ENCODE results near the gene TTC21A.
"Not testable (repeated sequence)": the region's sequence is repeated elsewhere in the genome, so short reads cannot be mapped to it uniquely, and the experiment has no call there.

The TTC21A gene, protein sequence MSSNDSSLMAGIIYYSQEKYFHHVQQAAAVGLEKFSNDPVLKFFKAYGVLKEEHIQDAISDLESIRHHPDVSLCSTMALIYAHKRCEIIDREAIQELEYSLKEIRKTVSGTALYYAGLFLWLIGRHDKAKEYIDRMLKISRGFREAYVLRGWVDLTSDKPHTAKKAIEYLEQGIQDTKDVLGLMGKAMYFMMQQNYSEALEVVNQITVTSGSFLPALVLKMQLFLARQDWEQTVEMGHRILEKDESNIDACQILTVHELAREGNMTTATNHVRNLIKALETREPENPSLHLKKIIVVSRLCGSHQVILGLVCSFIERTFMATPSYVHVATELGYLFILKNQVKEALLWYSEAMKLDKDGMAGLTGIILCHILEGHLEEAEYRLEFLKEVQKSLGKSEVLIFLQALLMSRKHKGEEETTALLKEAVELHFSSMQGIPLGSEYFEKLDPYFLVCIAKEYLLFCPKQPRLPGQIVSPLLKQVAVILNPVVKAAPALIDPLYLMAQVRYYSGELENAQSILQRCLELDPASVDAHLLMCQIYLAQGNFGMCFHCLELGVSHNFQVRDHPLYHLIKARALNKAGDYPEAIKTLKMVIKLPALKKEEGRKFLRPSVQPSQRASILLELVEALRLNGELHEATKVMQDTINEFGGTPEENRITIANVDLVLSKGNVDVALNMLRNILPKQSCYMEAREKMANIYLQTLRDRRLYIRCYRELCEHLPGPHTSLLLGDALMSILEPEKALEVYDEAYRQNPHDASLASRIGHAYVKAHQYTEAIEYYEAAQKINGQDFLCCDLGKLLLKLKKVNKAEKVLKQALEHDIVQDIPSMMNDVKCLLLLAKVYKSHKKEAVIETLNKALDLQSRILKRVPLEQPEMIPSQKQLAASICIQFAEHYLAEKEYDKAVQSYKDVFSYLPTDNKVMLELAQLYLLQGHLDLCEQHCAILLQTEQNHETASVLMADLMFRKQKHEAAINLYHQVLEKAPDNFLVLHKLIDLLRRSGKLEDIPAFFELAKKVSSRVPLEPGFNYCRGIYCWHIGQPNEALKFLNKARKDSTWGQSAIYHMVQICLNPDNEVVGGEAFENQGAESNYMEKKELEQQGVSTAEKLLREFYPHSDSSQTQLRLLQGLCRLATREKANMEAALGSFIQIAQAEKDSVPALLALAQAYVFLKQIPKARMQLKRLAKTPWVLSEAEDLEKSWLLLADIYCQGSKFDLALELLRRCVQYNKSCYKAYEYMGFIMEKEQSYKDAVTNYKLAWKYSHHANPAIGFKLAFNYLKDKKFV (N-terminal part only)

GRCh38 chr3:39107388-39108199 lies at the start of gene TTC21A, which contains the start of gene GORASP1:
TTC21A (plus strand) TSS chr3:39107680; CDS start chr3:39107838, 158 bp downstream.
GORASP1 (minus strand) TSS chr3:39107627; CDS start chr3:39107541, 86 bp downstream.
- DNase-seq (ENCODE audit: insufficient read length, low spot score) (peak; percentile 89), FAIRE-seq (no peak)

DNA sequence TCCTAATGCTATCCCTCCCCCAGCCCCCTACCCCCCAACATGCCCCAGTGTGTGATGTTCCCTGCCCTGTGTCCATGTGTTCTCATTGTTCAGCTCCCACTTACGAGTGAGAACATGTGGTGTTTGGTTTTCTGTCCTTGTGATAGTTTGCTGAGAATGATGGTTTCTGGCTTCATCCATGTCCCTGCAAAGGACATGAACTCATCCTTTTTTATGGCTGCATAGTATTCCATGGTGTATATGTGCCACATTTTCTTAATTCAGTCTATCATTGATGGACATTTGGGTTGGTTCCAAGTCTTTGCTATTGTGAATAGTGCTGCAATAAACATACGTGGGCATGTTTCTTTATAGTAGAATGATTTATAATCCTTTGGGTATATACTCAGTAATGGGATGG lies 46.3 kb upstream of the TTC21A start:
- not testable (repeated sequence) for DNase-seq (ENCODE audit: insufficient read length, low spot score); FAIRE-seq

DNA sequence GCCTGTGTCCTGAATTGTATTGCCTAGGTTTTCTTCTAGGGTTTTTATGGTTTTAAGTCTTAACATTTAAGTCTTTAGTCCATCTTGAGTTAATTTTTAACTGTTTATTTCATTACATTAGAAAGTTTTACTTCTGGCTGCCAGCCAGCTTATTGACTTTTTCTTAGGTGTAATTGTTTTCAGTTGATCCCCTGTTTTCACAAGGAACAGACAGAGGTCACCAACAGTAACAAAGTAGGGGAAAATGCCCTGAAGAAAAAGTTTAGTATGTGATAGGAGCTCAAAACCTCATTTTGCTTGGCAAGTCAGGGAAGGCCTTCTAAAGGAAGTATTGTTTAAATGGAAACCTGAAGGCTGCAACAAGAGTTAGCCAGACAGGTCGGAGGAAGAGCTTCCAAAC lies 45.3 kb upstream of the TTC21A start:
- no peak for DNase-seq (ENCODE audit: insufficient read length, low spot score)
- no peak for FAIRE-seq

DNA sequence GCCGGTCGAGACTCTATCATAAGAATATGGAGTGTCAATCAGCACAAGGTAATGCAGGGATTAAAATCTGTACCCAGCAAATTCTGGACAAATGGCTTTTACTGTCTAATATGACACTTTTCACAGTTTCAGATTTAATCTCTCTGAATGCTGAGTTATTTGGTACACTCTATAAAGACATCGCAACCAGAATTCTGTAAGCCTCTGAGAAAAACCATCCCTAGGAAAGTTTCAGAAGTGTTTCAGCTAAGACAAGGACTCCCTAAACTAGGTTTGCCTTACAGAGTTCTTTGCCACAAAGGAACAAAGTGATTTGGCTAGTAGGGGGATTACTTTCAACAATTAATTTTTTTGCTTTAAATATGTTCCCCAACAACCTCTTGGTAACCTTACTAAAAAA lies 44.3 kb upstream of the TTC21A start:
- FAIRE-seq, result no peak
- no peak for DNase-seq (ENCODE audit: insufficient read length, low spot score)

- FAIRE-seq, result no peak
- no peak for DNase-seq (ENCODE audit: insufficient read length, low spot score)
Measured at GRCh38 chr3:39064646-39065045, 42.8 kb upstream of the TTC21A start.

- FAIRE-seq, result no peak
- DNase-seq (ENCODE audit: insufficient read length, low spot score), result peak; percentile 11
Measured at GRCh38 chr3:39065197-39065596, 42.3 kb upstream of the TTC21A start.

- FAIRE-seq (no peak), DNase-seq (ENCODE audit: insufficient read length, low spot score) (no peak)
Measured at GRCh38 chr3:39067286-39067685, 40.2 kb upstream of the TTC21A start.

DNA sequence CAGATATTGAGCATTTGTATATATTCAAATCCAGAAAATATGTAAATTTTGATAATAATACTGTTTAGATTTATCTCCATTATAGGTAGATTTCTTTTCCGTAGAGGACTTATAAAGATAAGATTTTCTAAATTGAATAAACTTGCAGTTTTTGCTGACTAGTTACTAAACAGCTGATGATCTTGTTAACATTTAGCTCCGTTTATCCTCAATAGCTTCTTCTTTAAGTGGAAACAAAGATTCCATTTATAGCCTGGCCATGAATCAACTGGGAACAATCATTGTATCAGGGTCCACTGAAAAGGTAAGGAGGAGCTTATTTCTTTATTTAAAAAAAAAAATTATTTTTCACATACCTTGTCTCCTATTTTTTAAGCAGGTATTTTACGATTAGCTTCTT lies 38.9 kb upstream of the TTC21A start:
- DNase-seq (ENCODE audit: insufficient read length, low spot score) (no peak), FAIRE-seq (no peak)

DNA sequence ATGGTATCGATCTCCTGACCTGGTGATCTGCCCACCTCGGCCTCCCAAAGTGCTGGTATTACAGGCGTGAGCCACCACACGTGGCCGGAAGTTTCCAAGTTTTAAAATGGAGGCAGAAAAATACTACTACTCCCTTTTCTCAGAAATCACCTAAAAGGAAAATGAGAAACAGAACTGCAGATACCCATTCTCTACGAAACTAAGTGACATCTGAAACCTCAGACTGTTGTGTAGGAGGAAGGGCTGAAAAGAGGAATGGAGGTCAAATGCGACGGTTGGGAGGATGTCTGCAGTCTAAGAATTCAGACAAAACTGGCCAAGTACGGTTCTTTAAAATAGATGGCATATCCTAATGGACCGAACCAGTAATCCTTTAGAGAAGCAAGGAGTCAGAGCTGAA lies 31.6 kb upstream of the TTC21A start:
- no peak for DNase-seq (ENCODE audit: insufficient read length, low spot score)
- no peak for FAIRE-seq

DNA sequence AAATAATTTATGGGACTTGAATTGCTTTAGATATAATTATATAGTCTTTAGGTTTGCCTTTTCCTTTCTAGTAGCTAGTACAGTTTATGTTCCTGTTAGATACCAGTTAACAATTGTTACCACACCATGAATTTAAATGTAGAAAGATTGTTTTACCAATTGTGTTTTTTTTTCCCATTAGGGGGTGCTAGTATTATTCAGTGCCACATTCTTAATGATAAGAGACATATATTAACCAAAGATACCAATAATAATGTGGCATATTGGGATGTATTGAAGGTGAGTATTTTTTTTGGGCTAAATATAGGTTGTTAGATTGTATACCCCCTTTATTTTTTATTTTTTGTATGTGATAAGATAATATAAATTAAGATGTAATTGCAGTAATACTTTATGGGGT lies 27.9 kb upstream of the TTC21A start:
- FAIRE-seq (no peak), DNase-seq (ENCODE audit: insufficient read length, low spot score) (no peak)

DNA sequence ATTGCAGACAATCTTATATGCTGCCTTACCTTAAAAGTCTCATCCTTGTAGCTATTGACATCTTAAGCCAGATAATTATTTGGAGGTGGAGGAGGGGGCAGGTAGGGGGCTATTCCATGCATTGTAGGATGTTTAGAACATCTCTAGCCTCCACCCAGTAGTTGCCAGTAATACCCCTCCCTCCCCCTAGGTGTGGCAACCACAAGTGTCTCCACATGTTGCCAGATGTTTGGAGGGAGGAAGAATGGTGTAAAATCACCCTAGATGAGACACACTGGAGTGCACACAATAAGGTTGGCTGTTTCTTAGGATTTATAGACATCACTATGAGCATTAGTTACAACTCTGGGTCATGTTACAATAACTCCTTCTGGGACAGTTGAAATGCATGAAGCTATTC lies 27.5 kb upstream of the TTC21A start:
- no peak for FAIRE-seq
- no peak for DNase-seq (ENCODE audit: insufficient read length, low spot score)

DNA sequence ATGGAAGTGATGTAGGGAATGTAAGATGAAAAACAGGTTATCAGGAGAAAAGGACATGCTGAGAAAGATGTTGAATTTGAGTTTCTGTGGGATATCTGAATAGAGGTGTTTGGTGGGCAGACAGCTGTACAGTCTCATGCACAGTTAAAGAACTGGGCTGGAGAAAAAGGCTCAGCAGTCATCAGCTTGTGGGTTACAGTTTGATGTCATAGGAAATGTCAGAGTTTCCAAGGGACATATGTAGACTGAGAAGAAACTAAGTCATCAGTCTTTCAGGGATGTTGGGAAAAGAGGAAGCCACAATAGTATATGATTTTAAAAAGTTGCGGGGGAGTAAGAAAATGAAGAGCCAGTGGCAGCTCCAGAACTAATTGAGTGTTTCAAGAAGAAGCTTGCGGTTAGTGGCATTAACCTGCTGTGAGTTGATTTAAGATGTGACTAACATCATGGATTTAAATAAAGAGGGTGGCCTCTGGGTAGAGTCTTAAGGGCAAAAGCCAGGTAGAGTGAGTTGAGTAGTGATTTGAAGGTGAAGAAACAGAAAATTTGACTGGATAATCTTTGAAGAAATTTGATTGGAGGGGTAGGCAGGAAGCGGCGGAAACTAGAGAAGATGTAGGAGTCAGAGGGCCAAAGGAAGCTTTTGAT lies 24.7 kb upstream of the TTC21A start:
- FAIRE-seq (no peak), DNase-seq (ENCODE audit: insufficient read length, low spot score) (no peak)

GRCh38 chr3:39086144-39086543 lies 21.3 kb upstream of the TTC21A start:
- DNase-seq (ENCODE audit: insufficient read length, low spot score) (no peak), FAIRE-seq (no peak)

GRCh38 chr3:39088456-39088855 lies 19.0 kb upstream of the TTC21A start:
- no peak for FAIRE-seq
- no peak for DNase-seq (ENCODE audit: insufficient read length, low spot score)

DNA sequence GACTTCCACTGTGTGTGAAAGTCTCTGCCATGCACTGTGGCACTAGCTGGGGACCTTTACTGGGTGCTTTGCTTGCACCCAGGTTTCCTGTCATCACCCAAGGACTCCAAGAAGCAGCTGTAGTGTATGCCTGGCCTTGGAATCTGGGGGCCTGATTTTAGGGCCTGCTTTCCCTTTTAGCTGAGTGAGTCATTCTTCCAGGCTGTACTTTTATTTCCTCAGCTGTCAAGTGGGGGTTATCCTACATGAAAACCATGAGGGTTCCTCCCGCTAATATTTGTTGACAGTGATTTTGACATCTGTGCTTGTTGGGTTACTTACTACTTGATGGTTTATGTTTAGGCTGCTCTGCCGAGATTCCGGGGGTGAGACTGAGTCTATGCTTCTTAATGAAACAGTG lies 18.6 kb upstream of the TTC21A start:
- DNase-seq (ENCODE audit: insufficient read length, low spot score) (no peak), FAIRE-seq (no peak)

- no peak for FAIRE-seq
- DNase-seq (ENCODE audit: insufficient read length, low spot score), result no peak
Measured at GRCh38 chr3:39090922-39091321, 16.6 kb upstream of the TTC21A start.

GRCh38 chr3:39094851-39095677 lies 12.4 kb upstream of the TTC21A start:
- DNase-seq (ENCODE audit: insufficient read length, low spot score), result no peak
- no peak for FAIRE-seq

DNA sequence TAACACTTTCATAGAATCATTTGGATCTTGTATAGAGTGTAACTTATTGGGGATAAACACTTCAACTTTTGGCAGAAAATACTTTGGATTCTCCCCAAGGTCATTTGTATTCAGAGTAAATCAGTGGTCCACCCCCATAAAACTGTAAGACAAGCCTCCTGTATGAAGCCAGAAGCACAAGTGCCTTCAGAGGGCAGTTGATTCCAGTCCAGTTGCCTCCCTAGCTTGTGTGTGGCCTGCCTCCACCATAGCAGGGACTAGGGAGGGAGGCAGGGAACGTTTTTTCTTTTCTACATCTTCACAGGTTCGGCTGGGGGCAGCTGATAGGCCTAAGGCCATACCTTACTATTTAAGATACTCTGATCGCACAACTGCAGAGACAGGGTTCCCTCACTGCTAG lies 11.7 kb upstream of the TTC21A start:
- FAIRE-seq (no peak), DNase-seq (ENCODE audit: insufficient read length, low spot score) (no peak)

- DNase-seq (ENCODE audit: insufficient read length, low spot score) (no peak), FAIRE-seq (no peak)
Measured at GRCh38 chr3:39096775-39097174, 10.7 kb upstream of the TTC21A start.
